OCI-LY1 (cell line): ENCODE data around the gene SCAPER.

ENCODE experiments used
- H2AFZ ChIP-seq: fragments of 200-600 bp; sonication (generic), shearing (Covaris generic); 2 replicates; pipeline ENCODE4 v1.6.0; 2014; ENCODE audit warnings: antibody characterized with exemption, mild to moderate bottlenecking, low read length
- H3F3A ChIP-seq: fragments of 200-600 bp; sonication (generic), shearing (Covaris generic); 2 replicates; pipeline ENCODE4 v1.6.0; 2014; ENCODE audit warnings: mild to moderate bottlenecking, antibody characterized with exemption, low read length, moderate library complexity; ENCODE audit not compliant: insufficient read depth
- H3K27ac ChIP-seq: fragments of 200-600 bp; sonication (generic); 2 replicates; pipeline ENCODE4 v1.5.1; 2014; ENCODE audit warnings: low read length, mixed run types, mild to moderate bottlenecking, low read depth; ENCODE audit not compliant: poor library complexity, severe bottlenecking
- H3K27me3 ChIP-seq: fragments of 200-600 bp; sonication (generic); 2 replicates; pipeline ENCODE4 v1.6.0; 2014; ENCODE audit warnings: antibody characterized with exemption, mild to moderate bottlenecking, low read length, moderate library complexity; ENCODE audit not compliant: insufficient read depth
- H3K36me3 ChIP-seq: fragments of 200-600 bp; sonication (generic); 2 replicates; pipeline ENCODE4 v1.6.1; 2014; ENCODE audit warnings: mild to moderate bottlenecking, antibody characterized with exemption, low read length, moderate library complexity, mixed read lengths; ENCODE audit not compliant: insufficient read depth
- H3K4me1 ChIP-seq: fragments of 200-600 bp; sonication (generic); 2 replicates; pipeline ENCODE4 v1.5.1; 2014; ENCODE audit warnings: mild to moderate bottlenecking, low read length, moderate library complexity; ENCODE audit not compliant: insufficient read depth, severe bottlenecking
- H3K4me2 ChIP-seq: fragments of 200-600 bp; sonication (generic), shearing (Covaris generic); 2 replicates; pipeline ENCODE4 v1.6.1; 2014; ENCODE audit warnings: low read length
- H3K4me3 ChIP-seq: fragments of 200-600 bp; sonication (generic); 2 replicates; pipeline ENCODE4 v1.5.1; 2014; ENCODE audit warnings: low read length, low read depth, mild to moderate bottlenecking, mixed read lengths; ENCODE audit not compliant: poor library complexity, severe bottlenecking
- H3K79me2 ChIP-seq: fragments of 200-600 bp; shearing (Covaris generic); 2 replicates; pipeline ENCODE4 v1.6.1; 2016; ENCODE audit warnings: mixed run types, low read length, mixed read lengths; ENCODE audit not compliant: insufficient read depth
- H3K9ac ChIP-seq: fragments of 200-600 bp; sonication (generic), shearing (Covaris generic); 2 replicates; pipeline ENCODE4 v1.6.1; 2014; ENCODE audit warnings: mild to moderate bottlenecking, low read length, mixed read lengths
- H3K9me2 ChIP-seq: fragments of 200-600 bp; sonication (generic), shearing (Covaris generic); 2 replicates; pipeline ENCODE4 v1.6.1; 2014; ENCODE audit warnings: low read depth, mild to moderate bottlenecking, low read length, mixed read lengths
- H3K9me3 ChIP-seq: fragments of 200-600 bp; shearing (Covaris generic); 2 replicates; pipeline ENCODE4 v1.6.1; 2014; ENCODE audit warnings: low read length, mixed read lengths
- H4K20me1 ChIP-seq: fragments of 200-600 bp; sonication (generic), shearing (Covaris generic); 2 replicates; pipeline ENCODE4 v1.6.0; 2016; ENCODE audit warnings: mild to moderate bottlenecking, low read length; ENCODE audit not compliant: insufficient read depth
- EZH2 ChIP-seq: fragments of 200-600 bp; sonication (generic), shearing (Covaris generic); IDR thresholded peaks from 2 replicates; pipeline ENCODE4 v1.8.0; 2017; ENCODE audit warnings: borderline replicate concordance, mixed run types, mild to moderate bottlenecking, antibody characterized with exemption, low read length, moderate library complexity, mixed read lengths
- TF ChIP-seq, protein P1 (sequence below): fragments of 200-600 bp; sonication (generic), shearing (Covaris generic); IDR thresholded peaks from 2 replicates; pipeline ENCODE4 v1.5.1; 2017; ENCODE audit warnings: mild to moderate bottlenecking, antibody characterized with exemption, low read length, moderate library complexity, mixed read lengths

The SCAPER gene

DNA sequence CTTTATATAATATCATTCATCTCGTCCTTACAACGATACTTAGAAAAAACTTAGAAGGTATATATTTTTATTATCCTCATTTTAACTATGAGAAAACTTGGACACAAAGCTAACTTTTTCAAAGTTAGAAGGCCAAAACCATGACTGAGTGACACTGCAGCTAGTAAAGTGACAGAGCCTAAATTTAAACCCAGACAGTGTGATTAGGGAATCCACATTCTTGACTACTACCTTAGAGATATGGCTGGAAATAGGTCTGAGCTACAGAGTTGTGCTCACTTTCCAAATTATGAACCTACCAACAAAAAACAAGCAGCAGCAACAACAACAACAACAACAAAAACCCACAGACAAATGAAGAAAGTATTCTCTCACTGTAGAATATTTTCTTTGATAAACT is 236.2 kb downstream of the SCAPER start:
- no peak for TF ChIP-seq EZH2
- TF ChIP-seq, protein P1, sequence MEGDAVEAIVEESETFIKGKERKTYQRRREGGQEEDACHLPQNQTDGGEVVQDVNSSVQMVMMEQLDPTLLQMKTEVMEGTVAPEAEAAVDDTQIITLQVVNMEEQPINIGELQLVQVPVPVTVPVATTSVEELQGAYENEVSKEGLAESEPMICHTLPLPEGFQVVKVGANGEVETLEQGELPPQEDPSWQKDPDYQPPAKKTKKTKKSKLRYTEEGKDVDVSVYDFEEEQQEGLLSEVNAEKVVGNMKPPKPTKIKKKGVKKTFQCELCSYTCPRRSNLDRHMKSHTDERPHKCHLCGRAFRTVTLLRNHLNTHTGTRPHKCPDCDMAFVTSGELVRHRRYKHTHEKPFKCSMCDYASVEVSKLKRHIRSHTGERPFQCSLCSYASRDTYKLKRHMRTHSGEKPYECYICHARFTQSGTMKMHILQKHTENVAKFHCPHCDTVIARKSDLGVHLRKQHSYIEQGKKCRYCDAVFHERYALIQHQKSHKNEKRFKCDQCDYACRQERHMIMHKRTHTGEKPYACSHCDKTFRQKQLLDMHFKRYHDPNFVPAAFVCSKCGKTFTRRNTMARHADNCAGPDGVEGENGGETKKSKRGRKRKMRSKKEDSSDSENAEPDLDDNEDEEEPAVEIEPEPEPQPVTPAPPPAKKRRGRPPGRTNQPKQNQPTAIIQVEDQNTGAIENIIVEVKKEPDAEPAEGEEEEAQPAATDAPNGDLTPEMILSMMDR: no peak
- no peak overlapping the region for H2AFZ ChIP-seq
- no peak overlapping the region for H3K4me3 ChIP-seq
- no peak overlapping the region for H3K4me2 ChIP-seq
- no peaks in the 10 kb centered on the region for H3K9me3 ChIP-seq
- no peaks in the 10 kb centered on the region for H3K36me3 ChIP-seq
- H3K79me2 ChIP-seq: no peaks in the 10 kb centered on the region
- H3K9me2 ChIP-seq: no peaks in the 10 kb centered on the region
- H3F3A ChIP-seq: no peaks in the 10 kb centered on the region
- H3K27me3 ChIP-seq: no peaks in the 10 kb centered on the region
- no peaks in the 10 kb centered on the region for H3K4me1 ChIP-seq
- no peak overlapping the region for H3K27ac ChIP-seq
- no peak overlapping the region for H3K9ac ChIP-seq
- H4K20me1 ChIP-seq: no peaks in the 10 kb centered on the region

DNA sequence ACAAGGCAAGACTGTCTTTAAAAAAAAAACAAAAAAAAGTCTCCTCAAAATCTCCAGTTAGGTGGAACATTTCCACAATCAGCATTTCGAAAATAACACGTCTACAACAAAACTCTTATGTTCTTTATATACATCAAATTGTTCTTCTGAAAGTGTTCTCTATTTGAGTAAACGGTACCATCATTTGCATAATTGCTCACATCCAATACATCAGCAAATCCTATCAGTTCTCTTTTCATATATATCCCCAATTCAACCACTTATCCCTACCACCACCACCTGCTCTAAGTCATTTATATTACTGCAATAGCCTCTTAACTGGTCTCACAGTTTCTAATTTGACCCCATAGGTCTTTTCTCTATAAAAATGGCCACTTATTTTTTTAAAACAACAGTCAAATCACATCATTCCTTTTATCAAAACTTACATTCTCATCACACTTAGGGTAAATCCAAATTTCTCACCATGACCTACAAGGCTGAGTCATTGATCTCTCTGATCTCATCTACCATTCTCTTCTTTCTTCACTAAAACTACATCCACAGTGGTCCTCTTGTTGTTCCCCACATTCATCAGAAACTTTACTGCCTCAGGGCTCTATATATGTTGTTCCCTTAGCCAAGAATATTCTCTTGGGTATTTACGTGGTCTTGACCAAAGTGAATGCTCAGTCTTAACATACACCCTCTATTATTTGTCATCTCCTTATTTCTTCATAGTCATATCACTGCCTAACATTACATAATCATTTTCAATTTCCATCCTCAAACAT is 237.0 kb downstream of the SCAPER start:
- no peaks in the 10 kb centered on the region for H3K9me2 ChIP-seq
- H3K9me3 ChIP-seq: no peaks in the 10 kb centered on the region
- H4K20me1 ChIP-seq: no peaks in the 10 kb centered on the region
- H3K4me2 ChIP-seq: no peak overlapping the region
- TF ChIP-seq, protein P1: no peak
- TF ChIP-seq EZH2: no peak
- H3K4me1 ChIP-seq: peaks cover 4% of the 10 kb centered on the region
- H3K79me2 ChIP-seq: no peaks in the 10 kb centered on the region
- no peak overlapping the region for H2AFZ ChIP-seq
- no peaks in the 10 kb centered on the region for H3K27me3 ChIP-seq
- no peak overlapping the region for H3K27ac ChIP-seq
- no peak overlapping the region for H3K9ac ChIP-seq
- no peaks in the 10 kb centered on the region for H3F3A ChIP-seq
- no peaks in the 10 kb centered on the region for H3K36me3 ChIP-seq
- no peak overlapping the region for H3K4me3 ChIP-seq

DNA sequence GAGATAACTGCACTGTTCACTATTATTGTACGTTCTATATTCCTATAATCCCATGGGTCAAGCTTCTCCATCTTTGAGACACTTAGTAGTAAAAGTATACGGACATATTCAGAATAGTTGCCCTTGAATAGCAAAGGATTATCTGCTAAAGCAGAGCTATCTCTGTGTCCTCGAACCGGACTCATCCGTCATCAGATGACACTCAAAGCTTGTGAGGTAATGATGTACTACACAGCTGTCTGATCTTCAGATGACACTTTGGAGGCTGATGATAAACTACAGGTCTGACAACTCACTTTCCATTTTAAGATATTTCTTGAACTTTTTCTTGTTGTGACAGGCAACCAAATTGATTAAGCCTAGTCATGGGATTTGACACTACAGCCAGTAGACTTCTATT is 240.2 kb downstream of the SCAPER start:
- Histone ChIP-seq H3K9me3 (no peaks in the 10 kb centered on the region), H3K4me2 (no peak overlapping the region), H3K4me3 (no peak overlapping the region), H3K4me1 (peaks cover 4% of the 10 kb centered on the region), H3K36me3 (no peaks in the 10 kb centered on the region), H3K9me2 (no peaks in the 10 kb centered on the region), H3K27ac (no peak overlapping the region), H3K79me2 (no peaks in the 10 kb centered on the region), H2AFZ (no peak overlapping the region), H4K20me1 (no peaks in the 10 kb centered on the region), H3K9ac (no peak overlapping the region), H3F3A (no peaks in the 10 kb centered on the region), H3K27me3 (no peaks in the 10 kb centered on the region)
- TF ChIP-seq EZH2: no peak
- TF ChIP-seq, protein P1: no peak
